GM23338 (cell line): ENCODE results near the gene SMOC2.

Source experiments
- EZH2 ChIP-seq: fragments of 200-600 bp; sonication (generic); IDR thresholded peaks from one replicate; pipeline ENCODE4 v1.8.0; 2017; ENCODE audit warnings: antibody characterized with exemption, mild to moderate bottlenecking, low read depth; ENCODE audit not compliant: unreplicated experiment
- EZH2phosphoT487 ChIP-seq: fragments of 200-600 bp; sonication (generic); IDR thresholded peaks from one replicate; pipeline ENCODE4 v1.8.1; 2018; ENCODE audit warnings: antibody characterized with exemption; ENCODE audit not compliant: unreplicated experiment
- JUNB ChIP-seq: IDR thresholded peaks from one replicate; pipeline ENCODE4 v1.6.1; 2016; ENCODE audit warnings: antibody characterized with exemption; ENCODE audit not compliant: unreplicated experiment
- POLR2AphosphoS5 ChIP-seq: IDR thresholded peaks from 2 replicates; pipeline ENCODE4 v1.6.1; 2016; ENCODE audit warnings: antibody characterized with exemption, low read depth
- STAT1 ChIP-seq: IDR thresholded peaks from one replicate; pipeline ENCODE4 v1.6.1; 2016; ENCODE audit warnings: antibody characterized with exemption; ENCODE audit not compliant: unreplicated experiment
- ZNF114 ChIP-seq: fragments of 250-450 bp; sonication (Bioruptor Pico); IDR thresholded peaks from 2 replicates; pipeline ENCODE4 v1.5.0; 2020; ENCODE audit warnings: mild to moderate bottlenecking, moderate library complexity
- TF ChIP-seq, protein P1 (sequence below), 2 experiments: fragments of 200-600 bp in 1 of 2; sonication (generic) in 1 of 2; conservative IDR thresholded peaks; 2 replicates each; pipeline versions ENCODE4 v1.5.1 to v1.6.1; 2016 to 2017; ENCODE audit warnings: antibody characterized with exemption in 2 of 2, low read depth in 2 of 2, mild to moderate bottlenecking in 2 of 2, moderate library complexity in 1 of 2
- TF ChIP-seq, protein P2 (sequence below): IDR thresholded peaks from one replicate; pipeline ENCODE4 v1.6.1; 2018; ENCODE audit warnings: antibody characterized with exemption; ENCODE audit not compliant: unreplicated experiment

DNA sequence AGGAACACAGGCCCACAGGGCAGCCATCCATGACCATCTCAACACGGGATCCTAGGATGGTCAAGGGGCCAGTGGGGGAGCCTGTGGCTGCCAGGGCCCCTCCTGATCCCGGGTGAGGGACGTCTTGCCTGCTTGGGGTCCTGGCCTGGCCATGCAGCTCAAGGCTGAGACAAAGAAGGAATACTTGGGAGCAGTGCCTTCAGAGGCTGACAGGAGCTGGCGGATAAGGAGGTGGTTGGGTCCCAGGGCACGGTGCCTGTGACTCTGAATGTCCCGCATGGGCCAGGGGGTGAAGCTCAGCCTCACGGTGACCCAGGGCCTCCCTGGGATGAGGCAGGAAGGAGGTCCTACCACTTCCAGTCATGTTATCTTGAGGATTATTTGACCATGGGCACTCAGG, 95.2 kb downstream of the SMOC2 start:
- TF ChIP-seq, protein P1, sequence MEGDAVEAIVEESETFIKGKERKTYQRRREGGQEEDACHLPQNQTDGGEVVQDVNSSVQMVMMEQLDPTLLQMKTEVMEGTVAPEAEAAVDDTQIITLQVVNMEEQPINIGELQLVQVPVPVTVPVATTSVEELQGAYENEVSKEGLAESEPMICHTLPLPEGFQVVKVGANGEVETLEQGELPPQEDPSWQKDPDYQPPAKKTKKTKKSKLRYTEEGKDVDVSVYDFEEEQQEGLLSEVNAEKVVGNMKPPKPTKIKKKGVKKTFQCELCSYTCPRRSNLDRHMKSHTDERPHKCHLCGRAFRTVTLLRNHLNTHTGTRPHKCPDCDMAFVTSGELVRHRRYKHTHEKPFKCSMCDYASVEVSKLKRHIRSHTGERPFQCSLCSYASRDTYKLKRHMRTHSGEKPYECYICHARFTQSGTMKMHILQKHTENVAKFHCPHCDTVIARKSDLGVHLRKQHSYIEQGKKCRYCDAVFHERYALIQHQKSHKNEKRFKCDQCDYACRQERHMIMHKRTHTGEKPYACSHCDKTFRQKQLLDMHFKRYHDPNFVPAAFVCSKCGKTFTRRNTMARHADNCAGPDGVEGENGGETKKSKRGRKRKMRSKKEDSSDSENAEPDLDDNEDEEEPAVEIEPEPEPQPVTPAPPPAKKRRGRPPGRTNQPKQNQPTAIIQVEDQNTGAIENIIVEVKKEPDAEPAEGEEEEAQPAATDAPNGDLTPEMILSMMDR (conservative IDR thresholded peaks at IDR 0.05; ENCODE audit: low read depth in 2 of 2), result no peak
- TF ChIP-seq EZH2 (no peak), EZH2phosphoT487 (no peak), STAT1 (no peak), ZNF114 (CRISPR knock-in tag) (no peak), POLR2AphosphoS5 (no peak), JUNB (no peak)
- TF ChIP-seq, protein P2, sequence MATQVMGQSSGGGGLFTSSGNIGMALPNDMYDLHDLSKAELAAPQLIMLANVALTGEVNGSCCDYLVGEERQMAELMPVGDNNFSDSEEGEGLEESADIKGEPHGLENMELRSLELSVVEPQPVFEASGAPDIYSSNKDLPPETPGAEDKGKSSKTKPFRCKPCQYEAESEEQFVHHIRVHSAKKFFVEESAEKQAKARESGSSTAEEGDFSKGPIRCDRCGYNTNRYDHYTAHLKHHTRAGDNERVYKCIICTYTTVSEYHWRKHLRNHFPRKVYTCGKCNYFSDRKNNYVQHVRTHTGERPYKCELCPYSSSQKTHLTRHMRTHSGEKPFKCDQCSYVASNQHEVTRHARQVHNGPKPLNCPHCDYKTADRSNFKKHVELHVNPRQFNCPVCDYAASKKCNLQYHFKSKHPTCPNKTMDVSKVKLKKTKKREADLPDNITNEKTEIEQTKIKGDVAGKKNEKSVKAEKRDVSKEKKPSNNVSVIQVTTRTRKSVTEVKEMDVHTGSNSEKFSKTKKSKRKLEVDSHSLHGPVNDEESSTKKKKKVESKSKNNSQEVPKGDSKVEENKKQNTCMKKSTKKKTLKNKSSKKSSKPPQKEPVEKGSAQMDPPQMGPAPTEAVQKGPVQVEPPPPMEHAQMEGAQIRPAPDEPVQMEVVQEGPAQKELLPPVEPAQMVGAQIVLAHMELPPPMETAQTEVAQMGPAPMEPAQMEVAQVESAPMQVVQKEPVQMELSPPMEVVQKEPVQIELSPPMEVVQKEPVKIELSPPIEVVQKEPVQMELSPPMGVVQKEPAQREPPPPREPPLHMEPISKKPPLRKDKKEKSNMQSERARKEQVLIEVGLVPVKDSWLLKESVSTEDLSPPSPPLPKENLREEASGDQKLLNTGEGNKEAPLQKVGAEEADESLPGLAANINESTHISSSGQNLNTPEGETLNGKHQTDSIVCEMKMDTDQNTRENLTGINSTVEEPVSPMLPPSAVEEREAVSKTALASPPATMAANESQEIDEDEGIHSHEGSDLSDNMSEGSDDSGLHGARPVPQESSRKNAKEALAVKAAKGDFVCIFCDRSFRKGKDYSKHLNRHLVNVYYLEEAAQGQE, result no peak
